SKM-1 (cell line): ENCODE results near the gene TECPR1.

Source experiments
- DNase-seq: peaks from one replicate; lab custom pipeline; 2025; ENCODE audit not compliant: unreplicated experiment; lab: John Stamatoyannopoulos, UW

The TECPR1 gene

GRCh38 chr7:98196706-98197605, 55.1 kb downstream of the TECPR1 start:
- DNase-seq = no peak

GRCh38 chr7:98194672-98195457, 57.2 kb downstream of the TECPR1 start:
- DNase-seq = no peak

DNA sequence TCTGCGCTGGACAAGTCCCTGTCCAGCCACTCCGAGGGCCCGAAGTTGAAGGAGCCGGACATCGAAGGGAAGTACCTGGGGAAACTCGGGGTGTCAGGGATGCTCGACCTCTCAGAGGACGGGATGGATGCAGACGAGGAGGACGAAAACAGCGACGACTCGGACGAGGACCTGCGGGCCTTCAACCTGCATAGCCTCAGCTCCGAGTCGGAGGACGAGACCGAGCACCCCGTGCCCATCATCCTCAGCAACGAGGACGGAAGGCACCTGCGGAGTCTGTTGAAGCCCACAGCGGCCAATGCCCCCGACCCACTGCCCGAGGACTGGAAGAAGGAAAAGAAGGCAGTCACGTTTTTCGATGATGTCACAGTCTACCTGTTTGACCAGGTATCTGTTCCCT, 57.8 kb downstream of the TECPR1 start:
- DNase-seq = no peak

GRCh38 chr7:98193474-98194180, 58.4 kb downstream of the TECPR1 start:
- DNase-seq = no peak

DNA sequence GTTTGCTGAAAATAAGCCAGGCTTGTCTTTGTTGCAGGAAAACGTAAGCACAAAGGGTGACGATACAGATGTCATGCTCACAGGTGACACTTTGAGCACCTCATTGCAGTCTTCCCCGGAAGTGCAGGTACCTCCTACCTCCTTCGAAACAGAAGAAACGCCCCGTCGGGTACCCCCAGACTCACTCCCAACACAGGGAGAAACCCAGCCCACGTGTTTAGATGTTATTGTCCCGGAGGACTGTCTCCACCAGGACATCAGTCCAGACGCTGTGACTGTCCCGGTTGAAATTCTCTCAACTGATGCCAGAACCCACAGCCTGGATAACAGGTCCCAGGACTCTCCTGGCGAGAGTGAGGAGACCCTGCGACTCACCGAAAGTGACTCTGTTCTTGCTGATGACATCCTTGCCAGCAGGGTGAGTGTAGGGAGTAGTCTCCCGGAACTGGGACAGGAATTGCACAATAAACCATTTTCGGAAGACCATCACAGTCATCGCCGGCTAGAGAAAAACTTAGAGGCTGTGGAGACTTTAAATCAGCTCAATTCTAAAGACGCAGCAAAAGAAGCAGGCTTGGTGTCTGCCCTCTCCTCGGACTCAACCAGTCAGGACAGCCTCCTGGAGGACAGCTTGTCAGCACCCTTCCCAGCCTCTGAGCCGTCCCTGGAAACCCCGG, 59.1 kb downstream of the TECPR1 start:
- no peak for DNase-seq

- no peak for DNase-seq
Observed at GRCh38 chr7:98191668-98192431, 60.2 kb downstream of the TECPR1 start.

- DNase-seq = no peak
Observed at GRCh38 chr7:98189559-98189958, 62.5 kb downstream of the TECPR1 start.

DNA sequence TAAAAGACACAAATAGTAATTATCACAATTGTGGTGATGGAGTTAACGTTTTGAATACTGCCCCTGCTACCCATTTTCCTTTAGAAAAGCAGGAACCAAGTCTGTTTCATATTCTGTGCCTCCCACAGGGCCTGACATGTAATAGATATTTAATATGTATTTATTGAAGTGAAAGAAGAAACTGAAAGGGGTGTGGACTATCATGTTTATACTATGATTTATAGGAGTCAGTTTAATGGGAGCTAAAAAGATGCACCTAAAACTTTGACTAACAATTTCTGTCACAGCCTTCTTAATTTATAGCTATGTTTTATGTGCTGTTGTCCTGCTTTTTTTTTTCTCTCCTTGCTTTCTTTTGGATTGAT, 64.9 kb downstream of the TECPR1 start:
- DNase-seq = no peak

DNA sequence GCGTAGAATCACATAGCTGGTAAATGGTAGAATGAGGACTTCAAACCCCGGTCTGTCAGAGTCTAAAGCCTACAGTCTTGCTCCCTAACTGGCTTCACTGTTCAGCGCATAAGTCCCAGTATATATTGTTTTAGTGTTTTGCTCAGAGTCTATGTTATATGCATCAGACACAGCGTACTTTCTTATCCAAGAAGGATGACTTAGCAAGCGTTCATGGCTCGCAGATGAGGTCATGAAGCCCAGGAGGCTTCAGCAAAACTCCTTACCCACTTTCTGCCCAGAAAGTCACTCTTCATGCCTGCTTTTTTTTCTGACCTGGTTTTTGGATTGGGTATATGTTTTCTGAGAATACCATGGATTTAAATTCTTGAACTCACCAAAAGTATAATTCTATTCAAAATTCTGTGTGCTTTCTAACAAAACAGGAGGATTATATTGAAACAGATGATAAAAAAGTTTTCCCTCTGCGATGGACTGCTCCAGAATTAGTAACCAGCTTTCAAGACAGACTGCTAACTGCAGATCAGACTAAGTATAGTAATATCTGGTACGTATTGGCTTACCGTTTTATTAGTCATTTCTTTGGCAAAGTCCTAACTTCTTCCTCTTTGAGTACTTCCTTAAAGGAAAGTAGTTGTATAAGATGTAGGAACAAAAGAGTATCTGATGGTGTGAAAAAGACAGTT, 65.4 kb downstream of the TECPR1 start:
- DNase-seq = peak; percentile 33

DNA sequence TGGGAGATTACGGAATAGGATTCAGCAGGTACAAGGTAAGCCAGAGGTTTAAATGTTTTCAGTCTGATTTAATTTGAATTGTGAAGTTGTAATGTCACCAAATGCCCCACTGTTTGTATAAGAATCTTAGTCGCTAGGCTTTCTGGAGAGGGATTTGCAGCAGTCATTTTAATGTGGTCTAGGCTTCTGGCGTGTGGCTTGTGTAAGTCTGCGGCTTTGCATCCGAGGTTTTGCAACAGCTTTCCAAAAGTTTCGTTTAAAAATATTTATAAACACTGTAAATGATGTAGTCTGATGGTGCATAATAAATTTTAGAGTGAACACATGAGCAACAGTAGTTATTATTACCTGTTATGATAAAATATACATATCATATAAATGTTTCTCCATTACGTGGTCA, 66.9 kb downstream of the TECPR1 start:
- peak; percentile 41 for DNase-seq

DNA sequence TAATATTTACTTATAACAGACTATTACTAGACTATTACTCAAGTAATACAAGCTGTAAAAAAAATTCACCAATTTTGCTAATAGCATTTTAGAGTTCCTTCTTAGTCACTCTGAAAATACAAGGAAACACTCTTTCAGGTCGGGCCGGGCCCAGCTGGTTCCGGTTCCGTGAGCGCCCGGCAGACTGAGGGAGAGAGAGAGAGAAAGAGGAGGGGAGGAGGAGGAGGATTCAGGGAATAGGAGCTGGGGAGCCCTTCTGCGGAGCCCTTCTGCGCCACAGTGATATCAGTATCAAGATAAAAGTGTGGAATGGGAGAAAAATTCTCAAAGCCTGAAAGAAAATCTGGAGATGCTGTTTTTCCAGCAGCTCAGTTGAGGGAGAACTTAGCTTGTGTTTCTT, 71.3 kb downstream of the TECPR1 start:
- no peak for DNase-seq

GRCh38 chr7:98178762-98179490, 73.1 kb downstream of the TECPR1 start:
- no peak for DNase-seq

DNA sequence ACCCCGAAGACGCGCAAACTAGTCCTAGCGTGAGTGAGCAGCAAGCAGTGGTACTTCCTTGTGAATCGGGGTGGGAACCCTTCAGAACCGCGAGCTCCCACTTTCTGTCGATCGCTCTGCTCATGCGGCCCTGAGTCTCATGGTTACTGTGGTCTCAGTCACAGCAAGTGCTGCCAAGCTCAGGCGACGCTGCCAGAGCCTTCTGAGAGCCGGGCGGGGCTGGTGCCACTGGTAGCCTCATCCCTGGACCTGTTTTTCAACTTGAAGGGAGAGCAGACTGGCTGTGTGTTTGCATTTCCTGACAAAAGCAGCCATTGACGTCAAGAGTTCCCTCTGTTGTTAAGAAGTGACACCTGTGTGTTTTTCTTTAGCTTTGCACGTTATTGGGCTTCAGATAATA, 73.7 kb downstream of the TECPR1 start:
- DNase-seq = no peak

- no peak for DNase-seq
Observed at GRCh38 chr7:98177553-98177952, 74.5 kb downstream of the TECPR1 start.

GRCh38 chr7:98175260-98175940, 76.6 kb downstream of the TECPR1 start:
- DNase-seq = no peak

- no peak for DNase-seq
Observed at GRCh38 chr7:98174334-98175259, 77.4 kb downstream of the TECPR1 start.

- DNase-seq = no peak
Observed at GRCh38 chr7:98171449-98171848, 80.6 kb downstream of the TECPR1 start.
